ENCODE results near the gene RPL36. TPM values are rescaled to one million over a fixed set of nuclear protein-coding genes. Genes with fewer than 3 reads are reported as not detected.
"Not testable (repeated sequence)": the region's sequence is repeated elsewhere in the genome, so short reads cannot be mapped to it uniquely, and the experiment has no call there.

RPL36 gene
- total and polyA plus RNA-seq, 2 of the 8 experiments (the other 6 are each of a cell fraction or from before 2014, with no cell fraction given): 951 to 1,075 TPM

DNA sequence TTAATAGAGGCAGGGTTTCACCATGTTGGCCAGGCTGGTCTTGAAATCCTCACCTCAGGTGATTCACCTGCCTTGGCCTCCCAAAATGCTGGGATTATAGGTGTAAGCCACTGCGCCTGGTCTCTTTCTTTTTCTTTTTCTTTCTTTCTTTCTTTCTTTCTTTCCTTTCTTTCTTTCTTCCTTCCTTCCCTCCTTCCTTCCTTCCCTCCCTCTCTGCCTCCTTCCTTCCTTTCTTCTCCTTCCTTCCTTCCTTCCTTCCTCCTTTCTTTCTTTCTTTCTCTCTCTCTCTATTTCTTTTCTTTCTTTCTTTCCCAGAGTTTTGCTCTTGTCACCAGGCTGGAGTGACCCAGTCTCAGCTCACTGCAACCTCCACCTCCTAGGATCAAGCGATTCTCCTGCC, 43.1 kb downstream of the RPL36 start:
- not testable (repeated sequence) for H3K4me3 ChIP-seq (ENCODE audit: extremely low read depth in 1 of 4, insufficient read depth in 2 of 4, low read depth in 3 of 4, low read length in 4 of 4); H4K91ac ChIP-seq (replicated peaks; ENCODE audit: insufficient read length, low read length); H2AFZ ChIP-seq (ENCODE audit: low read length); H3K23me2 ChIP-seq (ENCODE audit: low read depth, low read length); H3K14ac ChIP-seq (ENCODE audit: insufficient read length); FAIRE-seq; DNase-seq (ENCODE audit: low read depth in 1 of 2, low spot score in 2 of 2); H3K56ac ChIP-seq (replicated peaks; ENCODE audit: insufficient read length, low read depth, low read length); H4K5ac ChIP-seq (ENCODE audit: insufficient read length, low read depth, low read length); H3K36me3 ChIP-seq (ENCODE audit: control insufficient read depth in 2 of 4, insufficient read depth in 4 of 4, low read length in 3 of 4); H3K18ac ChIP-seq (ENCODE audit: extremely low read depth, low read length); H2BK12ac ChIP-seq (ENCODE audit: low read depth, low read length); H2BK20ac ChIP-seq (ENCODE audit: low read length); H3K9ac ChIP-seq (replicated peaks in 1 of 4; ENCODE audit: extremely low read depth in 1 of 4, low read depth in 3 of 4, low read length in 3 of 4); H2BK120ac ChIP-seq (replicated peaks; ENCODE audit: low read depth, low read length); H3K79me1 ChIP-seq (ENCODE audit: low read depth, low read length); H4K8ac ChIP-seq (ENCODE audit: extremely low read depth, insufficient read depth, low read length); H3K4ac ChIP-seq (replicated peaks; ENCODE audit: insufficient read length, low read depth, low read length); H2AK5ac ChIP-seq (ENCODE audit: low read depth, low read length); H2BK5ac ChIP-seq (ENCODE audit: low read depth, low read length); H3K9me3 ChIP-seq (ENCODE audit: insufficient read depth in 2 of 2, low read depth in 1 of 2, low read length in 1 of 2); H3K23ac ChIP-seq (ENCODE audit: insufficient read length); H2BK15ac ChIP-seq (ENCODE audit: low read length); H3K27ac ChIP-seq (ENCODE audit: low read depth, low read length); H4K20me1 ChIP-seq (replicated peaks in 1 of 2; ENCODE audit: control insufficient read depth in 1 of 2, insufficient read depth in 2 of 2, low read length in 2 of 2); H3K4me1 ChIP-seq (replicated peaks in 1 of 4; ENCODE audit: control insufficient read depth in 3 of 4, insufficient read depth in 4 of 4, low read length in 3 of 4); H3K79me2 ChIP-seq (ENCODE audit: control insufficient read depth in 1 of 2, insufficient read depth in 2 of 2, low read length in 2 of 2); H3K27me3 ChIP-seq (replicated peaks in 1 of 4; ENCODE audit: control insufficient read depth in 3 of 4, extremely low read depth in 1 of 4, insufficient read depth in 3 of 4, low read length in 3 of 4); H3K4me2 ChIP-seq (ENCODE audit: insufficient read depth in 1 of 2, low read depth in 2 of 2, low read length in 2 of 2)
- ChIA-PET CTCF (ENCODE audit: partially characterized antibody) (interaction anchor here (0.7 kb wide), 1 partner anchor 427 kb away, joined by 4 read pairs; no protein-coding TSS in a partner anchor), POLR2A (ENCODE audit: partially characterized antibody) (interaction anchor here (0.8 to 2.1 kb wide), 4 partner anchors 13 to 42 kb away, joined by 3 to 12 read pairs (median 4); partner anchors contain the start of genes CATSPERD and LONP1)
- whole genome bisulfite sequencing, 2 experiments (ENCODE audit: extremely low coverage in 1 of 2, insufficient coverage in 1 of 2, insufficient read length in 1 of 2, insufficient replicate concordance in 2 of 2, low coverage in 1 of 2, low lambda C conversion rate in 2 of 2, missing lambda C conversion rate in 1 of 2): 100% methylated on average over 2 of the region's 2 CpGs; no CpG with 5 or more reads in 1 of the 2 experiments
